AG04450 (cell line): ENCODE measurements around the gene TMEM109. TPM values are rescaled to one million over a fixed set of nuclear protein-coding genes. Genes with fewer than 3 reads are reported as not detected.

ENCODE experiments used
- CTCF ChIA-PET: fragments of 300-600, 350-600 bp; formaldehyde crosslinking; extraction: SDS; loops from one replicate; lab custom pipeline; 2022; ENCODE audit warnings: antibody characterized with exemption, inconsistent platforms; lab: Charles Lee
- POLR2A ChIA-PET: fragments of 350-600 bp; formaldehyde crosslinking; extraction: SDS; loops from one replicate; lab custom pipeline; 2021; ENCODE audit warnings: antibody characterized with exemption, inconsistent platforms; lab: Yijun Ruan, JAX
- DNase-seq: peaks from one replicate; pipeline ENCODE4 v3.0.0-alpha.2; 2011; ENCODE audit warnings: low read depth, low spot score
- H3K27ac ChIP-seq: one replicate; pipeline ENCODE4 v1.5.1; 2012; ENCODE audit warnings: low read depth, low read length, control low read depth
- H3K27me3 ChIP-seq: one replicate; pipeline ENCODE4 v1.6.0; 2012; ENCODE audit warnings: low read length; ENCODE audit not compliant: control insufficient read depth, insufficient read depth
- H3K4me3 ChIP-seq: 2 replicates; pipeline ENCODE4 v1.5.1; 2011; ENCODE audit warnings: mild to moderate bottlenecking, low read depth, low read length, control low read depth
- H3K9me3 ChIP-seq: 2 replicates; pipeline ENCODE4 v1.5.1; 2012; ENCODE audit warnings: low read length; ENCODE audit not compliant: control insufficient read depth, insufficient read depth
- CTCF ChIP-seq: IDR thresholded peaks from 2 replicates; pipeline ENCODE4 v1.5.1; 2011; ENCODE audit warnings: low read depth, low read length, control low read depth, inconsistent platforms
- polyA plus RNA-seq: library from polyadenylated mRNA; depleted of rRNA; stranded (reverse); fragments of >200 nt; gene quantifications from 2 replicates; pipeline ENCODE4 v1.2.3, GENCODE V29; 2011

The TMEM109 gene
- polyA plus RNA-seq, 1 experiment = 36.2 TPM

DNA sequence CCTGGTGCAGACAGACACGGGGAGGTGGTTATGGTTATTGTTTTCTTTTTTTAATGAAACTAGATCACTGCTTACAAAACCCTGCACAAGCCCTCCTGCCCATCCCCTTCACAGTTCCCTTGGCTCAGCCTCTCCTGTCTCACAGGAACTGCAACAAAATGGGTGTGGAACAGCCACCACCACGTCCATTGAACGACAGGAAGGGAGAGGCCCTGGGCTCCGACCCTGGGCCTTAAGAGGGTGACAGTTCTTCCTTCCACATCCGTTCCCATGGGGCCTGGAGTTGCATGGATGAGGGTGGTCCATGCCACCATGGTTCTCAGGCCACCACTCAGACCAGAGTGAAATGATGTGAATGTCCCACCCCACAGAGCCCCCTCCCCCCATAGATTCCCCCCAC, 23.3 kb upstream of the TMEM109 start:
- Histone ChIP-seq H3K4me3 (no peak overlapping the region), H3K27ac (no peak overlapping the region), H3K27me3 (no peaks in the 10 kb centered on the region), H3K9me3 (no peaks in the 10 kb centered on the region)
- TF ChIP-seq CTCF = no peak
- no peak for DNase-seq
- POLR2A ChIA-PET = interaction anchor here (0.6 kb wide), 1 partner anchor 15 kb away, joined by 4 read pairs; no protein-coding TSS in a partner anchor
- CTCF ChIA-PET = interaction anchor here (4.8 to 5.9 kb wide), 2 partner anchors 7 to 61 kb away, joined by 76 to 295 read pairs; no protein-coding TSS in a partner anchor

- CTCF ChIA-PET = interaction anchor here (2.4 to 5.9 kb wide), 3 partner anchors 7 to 62 kb away, joined by 13 to 295 read pairs (median 76); no protein-coding TSS in a partner anchor
Measured at GRCh38 chr11:60891103-60891741, 22.7 kb upstream of the TMEM109 start.

GRCh38 chr11:60895687-60896086, 18.3 kb upstream of the TMEM109 start:
- no peaks in the 10 kb centered on the region for H3K9me3 ChIP-seq
- H3K4me3 ChIP-seq = no peak overlapping the region
- ChIA-PET POLR2A (no interaction called here), CTCF (interaction anchor here (5.6 to 11.9 kb wide), 2 partner anchors 7 to 63 kb away, joined by 76 to 317 read pairs; no protein-coding TSS in a partner anchor)
- H3K27me3 ChIP-seq = no peaks in the 10 kb centered on the region
- TF ChIP-seq CTCF = no peak
- no peak overlapping the region for H3K27ac ChIP-seq
- DNase-seq = no peak

More at GRCh38 chr11:60891103-60891741, 22.7 kb upstream of the TMEM109 start:
- H3K27me3 ChIP-seq = no peaks in the 10 kb centered on the region
- no peak overlapping the region for H3K27ac ChIP-seq
- no peak for DNase-seq
- TF ChIP-seq CTCF = no peak
- H3K9me3 ChIP-seq = no peaks in the 10 kb centered on the region
- POLR2A ChIA-PET = interaction anchor here (0.6 kb wide), 1 partner anchor 14 kb away, joined by 4 read pairs; no protein-coding TSS in a partner anchor
- no peak overlapping the region for H3K4me3 ChIP-seq

GRCh38 chr11:60897496-60897895, 16.5 kb upstream of the TMEM109 start:
- H3K27me3 ChIP-seq = no peaks in the 10 kb centered on the region
- ChIA-PET POLR2A (no interaction called here), CTCF (interaction anchor here (3.2 to 11.9 kb wide), 4 partner anchors 8 to 121 kb away, joined by 24 to 317 read pairs (median 70); no protein-coding TSS in a partner anchor)
- H3K4me3 ChIP-seq = no peak overlapping the region
- H3K9me3 ChIP-seq = no peaks in the 10 kb centered on the region
- TF ChIP-seq CTCF = no peak
- DNase-seq = no peak
- H3K27ac ChIP-seq = no peak overlapping the region
